ENCODE measurements around the gene USP36.
A peak's percentile ranks its signal among the peaks of the same experiment; 100 is the strongest.

The USP36 gene

GRCh38 chr17:78836420-78837021 is 4.1 kb downstream of the USP36 start:
- no peak for DNase-seq

GRCh38 chr17:78834571-78834970 is 6.0 kb downstream of the USP36 start:
- DNase-seq: no peak

GRCh38 chr17:78832541-78832810 is 8.1 kb downstream of the USP36 start:
- DNase-seq: no peak

- no peak for DNase-seq
Measured at GRCh38 chr17:78831688-78832540, 8.7 kb downstream of the USP36 start.

- DNase-seq: no peak
Measured at GRCh38 chr17:78829477-78829876, 11.1 kb downstream of the USP36 start.

GRCh38 chr17:78828470-78829185 is 12.0 kb downstream of the USP36 start:
- DNase-seq: no peak

GRCh38 chr17:78826836-78827509 is 13.6 kb downstream of the USP36 start:
- no peak for DNase-seq

GRCh38 chr17:78826421-78826820 is 14.2 kb downstream of the USP36 start:
- DNase-seq: no peak

GRCh38 chr17:78825696-78826095 is 14.9 kb downstream of the USP36 start:
- DNase-seq: no peak

GRCh38 chr17:78824240-78824639 is 16.4 kb downstream of the USP36 start:
- DNase-seq: no peak

GRCh38 chr17:78823282-78824046 is 17.1 kb downstream of the USP36 start:
- DNase-seq: no peak

- DNase-seq: no peak
Measured at GRCh38 chr17:78822552-78822951, 18.1 kb downstream of the USP36 start.

GRCh38 chr17:78821961-78822360 is 18.7 kb downstream of the USP36 start:
- DNase-seq: no peak

- no peak for DNase-seq
Measured at GRCh38 chr17:78820841-78821240, 19.8 kb downstream of the USP36 start.

GRCh38 chr17:78819806-78820792 is 20.5 kb downstream of the USP36 start:
- no peak for DNase-seq

- DNase-seq: no peak
Measured at GRCh38 chr17:78819402-78819801, 21.2 kb downstream of the USP36 start.

- peak; percentile 61 for DNase-seq
Measured at GRCh38 chr17:78818932-78819331, 21.7 kb downstream of the USP36 start.

GRCh38 chr17:78818152-78818846 is 22.3 kb downstream of the USP36 start:
- no peak for DNase-seq

- DNase-seq: peak; percentile 90
Measured at GRCh38 chr17:78817123-78817522, 23.5 kb downstream of the USP36 start.

GRCh38 chr17:78815696-78816095 is 24.9 kb downstream of the USP36 start:
- DNase-seq: no peak

- peak; percentile 25 for DNase-seq
Measured at GRCh38 chr17:78812855-78813254, 27.8 kb downstream of the USP36 start.
